GM19438 (cell line): ENCODE results near the gene MUSK.

Experiments used
- ATAC-seq: cut with Tn5 transposase; IDR thresholded peaks from one replicate; pipeline ENCODE4 v1.9.1; 2021; ENCODE audit warnings: low read depth; ENCODE audit not compliant: unreplicated experiment

MUSK gene

DNA sequence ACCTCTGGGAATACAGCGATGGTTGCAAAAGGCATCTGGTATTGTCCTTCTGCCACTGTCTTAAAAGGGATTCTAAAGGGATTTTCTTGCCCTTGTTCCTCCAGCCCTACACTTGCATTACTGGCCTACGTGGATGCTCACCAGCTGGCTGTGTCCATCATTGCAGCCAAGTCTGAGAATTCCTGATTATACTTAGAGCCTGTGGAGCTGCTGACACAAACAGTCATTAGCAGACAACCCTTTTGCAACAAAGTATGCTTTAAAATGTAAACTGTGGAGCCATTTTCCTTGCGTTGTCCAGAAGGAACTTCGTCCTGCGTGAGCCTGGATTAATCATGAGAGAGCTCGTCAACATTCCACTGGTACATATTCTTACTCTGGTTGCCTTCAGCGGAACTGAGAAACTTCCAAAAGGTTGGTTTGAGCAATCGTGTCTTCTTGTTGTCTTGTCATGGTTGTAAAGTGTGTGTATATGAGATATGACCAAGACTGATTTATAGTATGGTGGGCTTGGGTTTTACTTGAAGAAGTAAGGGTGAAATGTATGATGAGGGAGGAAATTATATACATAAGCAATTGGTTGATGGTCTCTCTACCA is at the start of gene MUSK:
TSS of gene MUSK (plus strand) at position 222 of the 598 bp plus-strand sequence. CDS start at position 336, 114 bp downstream.
- ATAC-seq: no peak

DNA sequence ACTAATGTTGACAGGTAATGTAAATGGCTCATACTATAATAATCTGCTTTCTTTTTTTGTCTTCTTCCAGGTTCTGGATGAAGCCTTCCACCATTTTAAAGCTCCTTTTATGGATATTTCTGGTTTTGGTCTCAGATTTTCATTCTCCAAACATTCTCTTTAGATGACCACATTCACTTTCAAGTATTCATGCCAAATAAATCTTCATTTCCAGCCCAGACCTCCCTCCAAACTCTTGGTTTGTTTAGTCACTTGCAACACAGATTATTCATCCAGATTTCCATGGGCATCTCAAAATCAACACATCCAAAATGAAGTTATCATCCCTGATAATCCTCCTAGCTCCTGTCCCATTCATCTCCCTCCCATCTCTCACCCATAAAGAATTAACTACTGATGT is 48.8 kb upstream of the MUSK start:
- no peak for ATAC-seq

DNA sequence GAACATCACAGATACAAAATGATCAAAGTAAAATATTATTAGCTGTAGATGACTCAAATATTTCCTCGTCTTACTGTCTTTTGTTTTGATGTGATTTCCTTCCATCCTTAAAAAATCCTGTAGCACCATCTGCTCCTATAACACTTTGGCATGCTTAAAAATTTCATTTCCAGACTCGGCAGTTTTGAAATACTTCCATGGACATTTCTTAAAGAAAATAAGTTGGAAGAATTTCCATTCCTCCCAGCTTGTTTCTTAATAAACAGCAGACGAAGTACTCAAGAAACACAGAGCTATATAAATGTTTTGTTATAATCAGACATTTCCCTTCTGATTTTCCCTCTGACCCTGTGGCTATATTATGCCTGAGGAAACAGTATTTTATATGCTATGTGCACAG is 47.9 kb upstream of the MUSK start:
- ATAC-seq: no peak

DNA sequence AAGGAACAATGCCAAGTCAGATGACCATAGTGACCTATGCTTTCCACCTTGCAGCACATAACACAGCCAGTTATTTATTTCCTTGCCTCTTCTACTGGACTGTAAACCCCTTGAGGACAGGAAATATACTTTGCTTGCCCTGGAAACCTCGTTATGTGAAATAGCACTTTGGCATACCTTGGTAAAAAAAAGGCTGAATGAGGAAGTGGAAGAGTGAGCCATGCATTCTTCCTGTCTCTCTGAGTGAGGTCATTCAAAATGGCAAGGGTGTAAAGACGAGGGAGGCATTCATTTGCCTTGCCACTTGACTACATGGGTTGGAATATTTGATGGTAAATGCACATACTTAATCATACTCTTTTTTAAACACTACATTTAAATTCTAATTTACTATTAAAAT is 46.2 kb upstream of the MUSK start:
- ATAC-seq: no peak

GRCh38 chr9:110623462-110624025 is 45.0 kb upstream of the MUSK start:
- ATAC-seq: peak; percentile 43

DNA sequence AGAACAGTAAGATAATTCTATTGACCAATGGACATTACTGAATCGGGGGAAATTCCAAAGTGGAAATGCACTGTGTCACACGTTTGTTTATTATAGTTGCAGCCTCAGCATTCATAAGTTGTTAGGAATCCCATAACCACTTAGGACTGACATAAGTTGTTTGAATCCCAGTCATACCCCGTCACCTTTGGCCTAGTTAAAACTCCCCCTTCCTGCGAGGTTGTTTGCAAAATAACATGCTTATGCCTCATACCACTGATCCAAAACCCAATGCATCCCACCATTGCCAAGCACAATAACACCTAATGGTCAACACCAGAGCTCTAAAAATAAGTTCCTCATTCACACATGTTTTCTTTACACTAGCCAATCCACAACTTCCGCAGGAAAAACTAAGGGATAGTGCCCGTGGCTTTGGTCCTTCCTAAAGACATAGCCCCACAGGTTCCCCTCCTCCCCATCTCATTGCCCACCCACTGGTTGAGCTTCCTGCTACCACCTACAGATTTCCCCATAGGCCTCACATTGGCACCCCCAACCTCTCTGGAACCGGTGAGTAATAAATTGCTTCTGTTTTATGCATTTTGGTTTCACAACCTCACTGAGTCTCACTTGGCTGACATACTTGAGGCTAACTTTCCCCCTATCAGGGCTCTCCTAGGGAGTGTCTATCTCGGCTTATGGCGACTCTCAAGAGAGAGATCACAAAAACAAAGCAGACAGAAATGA is 42.3 kb upstream of the MUSK start:
- ATAC-seq: peak; percentile 98

DNA sequence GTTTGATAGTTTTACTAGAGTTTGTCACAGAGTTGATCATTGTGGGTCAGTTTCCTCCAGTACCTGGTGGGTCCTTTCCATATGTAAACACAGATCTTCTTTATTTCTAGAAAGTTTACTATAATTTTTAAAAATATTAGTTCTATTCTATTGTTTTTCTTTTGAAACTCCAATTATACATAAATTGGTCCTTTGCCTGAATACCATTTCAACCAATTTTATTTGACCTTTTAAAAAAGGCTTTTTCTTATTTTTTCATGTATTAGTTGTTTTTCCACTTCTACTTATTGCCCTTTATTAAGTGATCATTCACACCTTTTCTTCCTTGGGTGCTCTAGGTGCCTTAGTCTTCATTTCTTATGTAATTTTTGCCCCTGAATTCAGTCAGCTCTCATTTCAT is 33.0 kb upstream of the MUSK start:
- no peak for ATAC-seq

DNA sequence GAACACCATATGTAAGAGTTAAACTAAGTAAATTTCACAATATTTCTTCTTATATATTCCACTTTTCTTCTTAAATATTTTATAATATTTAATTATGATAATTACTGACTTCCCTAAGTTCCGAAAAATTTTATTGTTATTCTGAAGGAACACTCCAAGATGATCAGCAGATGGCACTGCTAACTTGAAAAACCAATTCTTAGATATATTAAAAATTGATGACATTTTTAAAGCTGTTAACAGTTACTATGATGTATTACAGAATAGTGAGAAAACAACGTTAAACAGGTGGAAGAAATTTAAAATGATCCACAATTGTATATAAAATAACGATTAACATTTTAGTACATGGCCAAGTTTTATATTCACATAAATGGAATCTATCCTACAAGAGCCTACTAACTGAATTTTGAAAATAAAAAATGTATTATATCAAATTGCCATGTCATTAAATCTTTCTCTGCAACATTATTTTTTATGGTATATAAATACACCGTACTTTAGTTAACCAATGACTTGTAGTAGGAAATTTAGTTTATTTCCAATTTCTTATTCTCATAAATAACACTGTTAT is 30.1 kb upstream of the MUSK start:
- no peak for ATAC-seq

GRCh38 chr9:110640736-110641135 is 27.9 kb upstream of the MUSK start:
- no peak for ATAC-seq

- ATAC-seq: no peak
Measured at GRCh38 chr9:110641293-110641692, 27.3 kb upstream of the MUSK start.

DNA sequence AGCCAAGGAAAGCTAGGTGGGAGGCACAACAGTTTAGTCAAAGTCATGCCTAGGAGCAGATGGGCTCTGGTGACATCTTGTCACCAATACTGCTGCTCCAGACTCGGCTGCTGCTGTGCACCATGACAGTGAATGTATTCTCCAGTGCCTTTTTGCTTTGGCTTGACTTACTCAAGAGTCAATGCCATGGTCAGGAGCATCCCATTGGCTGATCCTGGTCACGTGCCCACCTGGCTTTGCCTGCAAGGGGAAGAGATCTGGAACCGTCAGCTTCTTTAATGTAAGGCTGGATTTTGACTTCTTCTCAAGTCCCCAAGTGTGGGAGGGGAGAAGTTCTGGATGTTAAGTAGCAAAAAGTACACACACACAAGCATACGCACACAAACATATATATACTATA is 19.9 kb upstream of the MUSK start:
- ATAC-seq: no peak

- ATAC-seq: no peak
Measured at GRCh38 chr9:110650261-110650660, 18.3 kb upstream of the MUSK start.

GRCh38 chr9:110650991-110651411 is 17.6 kb upstream of the MUSK start:
- no peak for ATAC-seq

- no peak for ATAC-seq
Measured at GRCh38 chr9:110655754-110656641, 12.6 kb upstream of the MUSK start.

DNA sequence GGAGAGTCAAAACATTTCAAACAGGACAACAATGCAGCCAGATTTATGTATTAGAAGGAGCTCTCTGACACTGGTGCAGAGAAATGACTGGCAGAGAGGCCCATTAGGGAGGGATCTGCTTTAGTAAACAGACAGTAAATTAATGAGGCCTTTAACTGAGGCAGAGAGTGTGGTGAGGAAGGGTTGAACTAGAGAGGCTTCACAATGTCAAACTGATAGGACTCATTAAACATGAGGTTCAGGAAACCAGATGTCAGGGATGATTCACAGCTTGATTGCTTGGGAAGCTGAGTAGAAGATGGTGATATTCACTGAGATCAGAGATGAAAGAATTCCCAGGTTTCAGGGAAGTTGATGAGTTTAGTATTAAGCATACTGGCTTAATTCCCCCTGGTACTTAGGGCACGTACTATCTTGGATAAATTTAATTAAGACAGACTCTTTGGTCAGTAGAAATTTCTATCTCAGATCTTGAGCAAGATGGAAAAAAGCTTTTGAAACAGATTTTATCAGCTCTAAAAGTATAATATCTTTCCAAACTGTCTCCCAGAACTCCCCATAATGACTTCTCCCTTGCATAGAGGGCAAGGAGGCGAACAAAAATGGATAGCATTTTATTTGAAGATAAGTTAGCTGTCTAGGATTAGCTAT is 8.6 kb upstream of the MUSK start:
- no peak for ATAC-seq

DNA sequence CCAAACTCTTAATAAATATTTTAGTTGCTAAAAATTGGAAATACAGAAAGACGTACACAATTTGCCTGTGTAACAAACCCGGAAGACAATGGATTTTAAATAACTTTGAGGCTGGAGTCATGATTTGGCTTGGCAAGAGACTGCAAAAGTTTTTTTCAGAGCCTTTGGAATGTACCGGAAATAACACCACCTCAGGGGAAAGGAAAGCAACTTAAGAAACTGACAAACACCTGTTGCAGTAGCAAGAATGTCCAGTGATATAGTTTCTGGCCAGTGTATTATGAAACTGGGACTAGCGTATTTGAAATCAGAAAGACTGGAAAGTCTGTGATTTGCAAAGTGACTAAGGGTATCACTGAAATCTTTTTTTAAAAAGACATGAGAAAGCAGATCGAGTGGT is 842 bp downstream of the MUSK start:
- no peak for ATAC-seq

- no peak for ATAC-seq
Measured at GRCh38 chr9:110671849-110672248, 3.3 kb downstream of the MUSK start.

DNA sequence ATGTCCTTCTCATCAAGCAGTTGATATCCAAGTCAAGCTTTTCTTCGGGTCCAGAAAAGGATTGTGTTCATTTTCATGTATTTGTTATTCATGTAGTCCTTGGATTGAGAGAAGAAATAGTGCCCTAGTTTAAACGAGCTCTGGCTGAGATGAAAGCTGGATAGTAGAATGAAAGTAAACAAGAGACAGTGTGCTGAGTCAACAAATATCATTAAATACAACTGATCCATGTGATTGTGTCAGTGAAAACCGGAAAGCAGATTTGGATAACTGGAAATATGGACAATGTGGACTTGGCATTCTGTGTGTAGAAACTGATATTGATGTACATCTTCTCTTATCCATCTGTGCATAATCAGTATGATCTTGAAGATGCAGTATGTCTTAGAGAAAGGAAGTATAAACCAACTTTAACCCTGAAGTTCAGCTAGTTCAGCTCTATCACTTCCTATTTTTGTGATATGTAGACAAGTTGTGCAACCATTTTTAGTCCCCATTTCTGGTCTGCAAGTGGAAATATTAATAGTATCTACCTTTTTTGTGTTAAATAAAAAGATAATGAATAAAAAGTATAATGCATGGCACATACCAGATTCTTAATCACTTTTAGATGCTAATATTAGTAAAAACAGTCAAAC is 4.4 kb downstream of the MUSK start:
- no peak for ATAC-seq

DNA sequence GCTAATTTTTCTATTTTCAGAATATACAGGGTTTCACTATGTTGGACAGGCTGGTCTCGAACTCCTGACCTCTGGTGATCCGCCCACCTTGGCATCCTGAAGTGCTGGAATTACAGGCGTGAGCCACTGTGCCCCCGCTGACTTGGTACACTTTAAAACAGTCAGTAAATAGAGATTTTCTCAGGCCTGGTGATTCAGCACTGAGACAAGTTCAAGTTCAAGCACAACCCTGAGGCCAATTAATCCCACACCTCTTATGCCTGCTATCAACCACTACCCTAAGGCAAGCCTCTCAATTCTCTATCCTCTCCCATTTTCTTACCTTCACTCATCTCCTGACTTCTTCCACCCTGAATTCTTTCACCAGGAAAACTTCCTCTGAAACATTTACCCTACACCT is 18.9 kb downstream of the MUSK start:
- ATAC-seq: no peak

DNA sequence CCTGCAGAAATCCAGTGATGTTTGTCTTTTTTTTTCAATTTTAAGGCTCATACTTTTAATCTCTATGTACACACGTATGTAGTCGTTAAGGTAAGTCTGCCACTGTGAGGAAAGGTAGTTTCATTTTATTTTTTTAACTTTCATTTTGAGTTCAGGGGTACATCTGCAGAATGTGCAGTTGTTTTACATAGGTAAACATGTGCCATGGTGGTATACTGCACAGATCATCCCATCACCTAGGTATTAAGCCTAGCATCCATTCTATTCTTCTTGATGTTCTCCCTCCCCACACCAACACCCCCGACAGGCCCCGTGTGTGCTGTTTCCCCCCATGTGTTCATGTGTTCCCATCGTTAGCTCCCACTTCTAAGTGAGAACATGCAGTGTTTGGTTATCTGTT is 19.7 kb downstream of the MUSK start:
- ATAC-seq: no peak
